HG03097 (cell line): ENCODE results near the gene CHD6.

Source experiments
- ATAC-seq: cut with Tn5 transposase; IDR thresholded peaks from one replicate; pipeline ENCODE4 v1.9.1; 2021; ENCODE audit not compliant: unreplicated experiment, low FRiP score

Gene CHD6

GRCh38 chr20:41437836-41438235 is 180.3 kb downstream of the CHD6 start:
- ATAC-seq: no peak

- ATAC-seq: no peak
Observed at GRCh38 chr20:41436679-41437078, 181.5 kb downstream of the CHD6 start.

GRCh38 chr20:41433203-41433602 is 185.0 kb downstream of the CHD6 start:
- ATAC-seq: no peak

- ATAC-seq: no peak
Observed at GRCh38 chr20:41432746-41433145, 185.4 kb downstream of the CHD6 start.

- ATAC-seq: no peak
Observed at GRCh38 chr20:41428285-41428684, 189.9 kb downstream of the CHD6 start.

- ATAC-seq: no peak
Observed at GRCh38 chr20:41427833-41428232, 190.3 kb downstream of the CHD6 start.

- ATAC-seq: no peak
Observed at GRCh38 chr20:41426976-41427375, 191.2 kb downstream of the CHD6 start.

- ATAC-seq: no peak
Observed at GRCh38 chr20:41426086-41426830, 191.9 kb downstream of the CHD6 start.

- ATAC-seq: no peak
Observed at GRCh38 chr20:41425180-41425884, 192.8 kb downstream of the CHD6 start.

GRCh38 chr20:41424546-41424945 is 193.6 kb downstream of the CHD6 start:
- no peak for ATAC-seq

- no peak for ATAC-seq
Observed at GRCh38 chr20:41424011-41424410, 194.2 kb downstream of the CHD6 start.

GRCh38 chr20:41422953-41423352 is 195.2 kb downstream of the CHD6 start:
- ATAC-seq: no peak

GRCh38 chr20:41418739-41419293 is 199.4 kb downstream of the CHD6 start:
- ATAC-seq: no peak

- ATAC-seq: no peak
Observed at GRCh38 chr20:41418031-41418430, 200.1 kb downstream of the CHD6 start.

- ATAC-seq: no peak
Observed at GRCh38 chr20:41415191-41415590, 203.0 kb downstream of the CHD6 start.

GRCh38 chr20:41413169-41413568 is 205.0 kb downstream of the CHD6 start:
- no peak for ATAC-seq

- ATAC-seq: no peak
Observed at GRCh38 chr20:41412324-41413120, 205.7 kb downstream of the CHD6 start.

GRCh38 chr20:41411391-41411847 is 206.8 kb downstream of the CHD6 start:
- ATAC-seq: no peak

- ATAC-seq: no peak
Observed at GRCh38 chr20:41408986-41409385, 209.2 kb downstream of the CHD6 start.

GRCh38 chr20:41408156-41408794 is 209.9 kb downstream of the CHD6 start:
- ATAC-seq: no peak
